NCI-H1048 (cell line): ENCODE measurements around the gene NLRP8.
"Not testable (repeated sequence)": the region's sequence is repeated elsewhere in the genome, so short reads cannot be mapped to it uniquely, and the experiment has no call there.

Experiments
- DNase-seq: peaks from one replicate; lab custom pipeline; 2025; lab: John Stamatoyannopoulos, UW

Gene NLRP8

GRCh38 chr19:55973982-55974381, 26.4 kb downstream of the NLRP8 start:
- DNase-seq: no peak

GRCh38 chr19:55980415-55980814, 32.8 kb downstream of the NLRP8 start:
- DNase-seq: no peak

- no peak for DNase-seq
These were observed 37.6 kb downstream of the NLRP8 start for GRCh38 chr19:55985254-55985653.

- no peak for DNase-seq
These were observed 38.9 kb downstream of the NLRP8 start, which contains the start of gene NLRP5 for GRCh38 chr19:55986487-55986886. TSS of gene NLRP5 (plus strand) at chr19:55986775.

- no peak for DNase-seq
These were observed 43.2 kb downstream of the NLRP8 start for GRCh38 chr19:55990831-55991230.

- no peak for DNase-seq
These were observed 45.9 kb downstream of the NLRP8 start for GRCh38 chr19:55993492-55993891.

- DNase-seq: no peak
These were observed 67.1 kb downstream of the NLRP8 start for GRCh38 chr19:56014765-56015164.

- DNase-seq: no peak
These were observed 68.1 kb downstream of the NLRP8 start for GRCh38 chr19:56015756-56016155.

GRCh38 chr19:56019325-56019724, 71.7 kb downstream of the NLRP8 start:
- DNase-seq: not testable (repeated sequence)

GRCh38 chr19:56020355-56020975, 72.8 kb downstream of the NLRP8 start:
- not testable (repeated sequence) for DNase-seq

GRCh38 chr19:56026769-56027168, 79.1 kb downstream of the NLRP8 start:
- DNase-seq: no peak
